ENCODE measurements around the gene ZBTB25. TPM values are rescaled to one million over a fixed set of nuclear protein-coding genes. Genes with fewer than 3 reads are reported as not detected.

ZBTB25 gene
- total and polyA plus RNA-seq, 12 donors, result 4.4 to 17.2 (median 11.0) TPM

DNA sequence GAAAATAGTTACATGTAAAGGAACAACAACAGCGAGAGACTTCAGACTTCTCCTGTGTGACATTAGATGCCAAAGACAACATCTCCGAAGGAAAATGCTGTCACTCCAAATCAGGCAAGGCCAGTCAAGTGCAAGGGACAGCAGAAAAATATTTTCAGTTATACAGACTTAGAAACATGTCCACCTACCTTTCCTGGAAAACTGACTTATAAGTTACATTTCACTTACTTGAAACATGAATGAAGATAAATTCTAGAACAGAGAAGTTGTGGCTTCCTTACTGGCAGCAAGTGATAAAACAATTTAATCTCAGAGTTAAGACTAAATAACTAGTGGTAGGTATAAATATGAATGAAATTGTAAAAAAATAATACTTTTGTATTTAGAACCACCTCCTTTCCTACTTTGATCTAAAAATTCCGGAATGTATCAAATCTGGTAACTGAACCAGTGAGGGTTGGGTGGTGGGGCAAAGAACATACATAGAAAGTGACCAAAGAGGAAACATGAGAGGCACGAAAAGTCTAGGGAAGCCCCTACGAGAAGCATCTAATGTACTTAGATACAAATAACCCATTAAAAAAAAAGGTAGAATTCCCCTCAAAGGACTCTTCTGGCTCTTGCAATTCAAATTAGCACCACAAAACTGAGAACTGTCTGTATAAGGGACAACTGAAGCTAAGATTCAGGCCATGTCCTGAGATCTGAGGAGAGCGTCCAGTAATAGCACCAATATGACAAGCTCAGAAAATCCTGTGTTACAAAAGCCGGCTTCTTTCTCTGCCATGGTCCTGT, 94.3 kb downstream of the ZBTB25 start:
- Histone ChIP-seq H3K4me3 (no peak overlapping the region), H3K27ac (no peak overlapping the region)

DNA sequence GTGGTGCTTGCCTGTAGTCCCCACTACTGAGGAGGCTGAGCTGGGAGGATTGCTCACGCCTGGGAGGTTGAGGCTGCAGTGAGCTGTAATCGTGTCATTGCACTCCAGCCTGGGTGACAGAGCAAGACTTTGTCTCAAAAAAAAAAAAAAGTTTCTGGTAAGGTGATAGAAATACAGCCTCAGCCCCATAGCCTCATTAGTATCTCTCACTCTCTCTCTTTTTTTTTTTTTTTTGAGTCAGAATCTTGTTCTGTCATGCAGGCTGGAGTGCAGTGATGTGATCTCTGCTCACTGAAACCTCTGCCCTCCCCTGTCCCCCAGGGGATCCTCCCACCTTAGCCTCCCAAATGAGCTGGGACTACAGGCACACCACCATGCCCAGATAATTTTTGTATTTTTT, 96.3 kb downstream of the ZBTB25 start:
- intact Hi-C loops (cut with DNase I), result no loop called here
- Histone ChIP-seq H3K4me1 (replicated peaks in 1 of 2) (no peaks in the 10 kb centered on the region), H3K9me3 (replicated peaks in 1 of 3) (no peaks in the 10 kb centered on the region), H3K36me3 (replicated peaks in 1 of 2) (no peaks in the 10 kb centered on the region), H3K27me3 (no peaks in the 10 kb centered on the region), H3K27ac (no peak overlapping the region), H3K4me3 (no peak overlapping the region)
- TF ChIP-seq POLR2A (IDR thresholded peaks at IDR 0.05), result no peak
- TF ChIP-seq, protein P1, sequence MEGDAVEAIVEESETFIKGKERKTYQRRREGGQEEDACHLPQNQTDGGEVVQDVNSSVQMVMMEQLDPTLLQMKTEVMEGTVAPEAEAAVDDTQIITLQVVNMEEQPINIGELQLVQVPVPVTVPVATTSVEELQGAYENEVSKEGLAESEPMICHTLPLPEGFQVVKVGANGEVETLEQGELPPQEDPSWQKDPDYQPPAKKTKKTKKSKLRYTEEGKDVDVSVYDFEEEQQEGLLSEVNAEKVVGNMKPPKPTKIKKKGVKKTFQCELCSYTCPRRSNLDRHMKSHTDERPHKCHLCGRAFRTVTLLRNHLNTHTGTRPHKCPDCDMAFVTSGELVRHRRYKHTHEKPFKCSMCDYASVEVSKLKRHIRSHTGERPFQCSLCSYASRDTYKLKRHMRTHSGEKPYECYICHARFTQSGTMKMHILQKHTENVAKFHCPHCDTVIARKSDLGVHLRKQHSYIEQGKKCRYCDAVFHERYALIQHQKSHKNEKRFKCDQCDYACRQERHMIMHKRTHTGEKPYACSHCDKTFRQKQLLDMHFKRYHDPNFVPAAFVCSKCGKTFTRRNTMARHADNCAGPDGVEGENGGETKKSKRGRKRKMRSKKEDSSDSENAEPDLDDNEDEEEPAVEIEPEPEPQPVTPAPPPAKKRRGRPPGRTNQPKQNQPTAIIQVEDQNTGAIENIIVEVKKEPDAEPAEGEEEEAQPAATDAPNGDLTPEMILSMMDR (IDR thresholded peaks at IDR 0.05), result no peak
- no peak for DNase-seq
- 96 to 100% (median 100%) methylated on average over 2 of the region's 2 CpGs for WGBS, 4 donors

More for the DNA sequence above, 94.3 kb downstream of the ZBTB25 start:
- WGBS, 4 donors, result 90 to 93% (median 91%) methylated on average over 7 of the region's 7 CpGs
- no peak for TF ChIP-seq POLR2A (IDR thresholded peaks at IDR 0.05)
- Histone ChIP-seq H3K27me3 (no peaks in the 10 kb centered on the region), H3K36me3 (replicated peaks in 1 of 2) (no peaks in the 10 kb centered on the region), H3K4me1 (replicated peaks in 1 of 2) (no peaks in the 10 kb centered on the region), H3K9me3 (replicated peaks in 1 of 3) (no peaks in the 10 kb centered on the region)
- intact Hi-C loops (cut with DNase I), result no loop called here
- DNase-seq, result no peak

DNA sequence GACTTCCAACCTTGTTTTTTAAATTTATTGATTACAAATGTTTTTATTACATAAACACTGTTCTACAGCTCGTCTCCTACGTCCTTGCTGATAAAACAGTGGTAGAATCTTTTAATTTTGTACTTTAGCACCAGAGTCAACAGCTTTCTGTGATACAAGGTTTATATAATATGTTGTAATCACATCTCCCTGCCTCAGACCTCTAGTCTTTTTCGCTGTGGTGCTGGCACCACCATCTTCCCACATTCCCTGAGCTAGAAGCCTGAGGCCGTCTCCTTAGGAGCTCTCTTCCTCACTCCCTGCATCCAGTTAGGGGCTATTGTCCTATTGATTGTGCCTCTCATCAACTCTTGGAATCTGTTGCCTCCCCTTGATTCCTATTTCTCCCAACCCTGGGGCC, 98.3 kb downstream of the ZBTB25 start:
- TF ChIP-seq, protein P1 (IDR thresholded peaks at IDR 0.05), result no peak
- no peak for TF ChIP-seq POLR2A (IDR thresholded peaks at IDR 0.05)
- intact Hi-C loops (cut with DNase I), result no loop called here
- no peak overlapping the region for H3K4me3 ChIP-seq

DNA sequence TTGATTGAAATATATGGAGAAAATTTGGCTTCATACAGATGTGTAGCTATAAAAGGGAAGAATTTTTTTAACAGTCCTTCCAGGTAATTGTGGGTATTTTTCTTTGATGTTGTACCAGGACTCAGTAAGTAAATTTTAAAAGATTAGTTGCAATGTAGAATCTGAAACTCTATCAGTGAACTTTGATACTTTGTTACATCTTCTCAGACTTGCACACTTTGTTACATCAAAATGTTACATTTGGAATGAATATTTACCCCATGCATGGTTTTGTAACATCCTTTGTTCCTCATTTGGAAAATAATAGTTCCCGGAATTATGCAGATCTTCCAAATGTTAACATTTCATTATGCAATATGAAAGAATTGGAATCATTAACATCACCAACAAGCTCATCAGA, 101.7 kb downstream of the ZBTB25 start:
- Histone ChIP-seq H3K27ac (no peak overlapping the region), H3K9me3 (replicated peaks in 1 of 3) (no peaks in the 10 kb centered on the region), H3K36me3 (replicated peaks in 1 of 2) (no peaks in the 10 kb centered on the region), H3K4me1 (replicated peaks in 1 of 2) (no peaks in the 10 kb centered on the region), H3K27me3 (no peaks in the 10 kb centered on the region), H3K4me3 (no peak overlapping the region)
- intact Hi-C loops (cut with DNase I), result no loop called here
- WGBS, 4 donors, result 77 to 88% (median 86%) methylated on average over 1 of the region's 1 CpG
- no peak for TF ChIP-seq POLR2A (IDR thresholded peaks at IDR 0.05)
- TF ChIP-seq, protein P1 (IDR thresholded peaks at IDR 0.05), result no peak
- no peak for DNase-seq

More for the DNA sequence above, 98.3 kb downstream of the ZBTB25 start:
- Histone ChIP-seq H3K9me3 (replicated peaks in 1 of 3) (no peaks in the 10 kb centered on the region), H3K27me3 (no peaks in the 10 kb centered on the region), H3K27ac (no peak overlapping the region), H3K36me3 (replicated peaks in 1 of 2) (no peaks in the 10 kb centered on the region), H3K4me1 (replicated peaks in 1 of 2) (no peaks in the 10 kb centered on the region)
- 82 to 92% (median 89%) methylated on average over 4 of the region's 4 CpGs for WGBS, 4 donors
- DNase-seq, result no peak

Data from adrenal gland (tissue), 12 donors.